ENCODE measurements around the gene TOPORS. TPM values are rescaled to one million over a fixed set of nuclear protein-coding genes. Genes with fewer than 3 reads are reported as not detected.

Gene TOPORS
- polyA plus RNA-seq, 3 donors = 5.9 to 12.9 (median 9.2) TPM

DNA sequence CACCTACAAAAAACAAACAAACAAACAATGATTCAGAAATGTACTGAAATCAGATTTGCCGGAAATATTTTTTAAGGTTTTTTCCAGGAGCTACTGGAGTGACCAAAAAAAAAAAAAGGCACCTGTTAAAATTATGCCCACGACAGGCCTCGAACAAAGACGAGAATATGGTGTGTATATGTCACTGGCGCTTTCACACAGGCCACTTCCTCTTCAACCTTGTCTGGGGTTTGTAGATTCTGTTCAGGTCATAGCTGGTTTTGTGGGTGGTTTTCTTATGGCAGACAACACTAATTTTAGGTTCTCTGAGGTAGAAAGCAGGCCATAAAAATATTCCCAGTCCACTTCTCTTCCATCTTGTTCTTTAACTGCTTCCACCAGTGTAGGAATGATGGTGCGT lies 13.6 kb upstream of the TOPORS start:
- H3K27me3 Mint-ChIP-seq (ENCODE audit: low read depth in 3 of 3) = no peaks in the 10 kb centered on the region
- no peak overlapping the region for H3K4me3 Mint-ChIP-seq
- 100% methylated on average over 1 of the region's 6 CpGs for WGBS (ENCODE audit: insufficient coverage)
- H3K36me3 Mint-ChIP-seq = peaks cover 40 to 48% of the 10 kb centered on the region in 2 donors
- H3K9ac ChIP-seq (ENCODE audit: insufficient read depth, low read length, poor library complexity, severe bottlenecking) = no peak overlapping the region
- intact Hi-C loops (cut with micrococcal nuclease) = no loop called here
- no peak overlapping the region for H3K27ac ChIP-seq (ENCODE audit: low read depth in 1 of 2, low read length in 2 of 2)
- no peaks in the 10 kb centered on the region for H3K4me1 ChIP-seq (ENCODE audit: control insufficient read depth in 1 of 2, insufficient read depth in 2 of 2, low read length in 2 of 2)
- no peaks in the 10 kb centered on the region for H3K9me3 ChIP-seq (replicated peaks in 1 of 2; ENCODE audit: control insufficient read depth in 1 of 2, insufficient read depth in 1 of 2, low read length in 2 of 2)
- no peaks in the 10 kb centered on the region for H3K9me3 Mint-ChIP-seq
- H3K4me1 Mint-ChIP-seq = peaks cover 5% of the 10 kb centered on the region
- H3K79me2 ChIP-seq (ENCODE audit: insufficient read depth, low read length) = peaks cover 30% of the 10 kb centered on the region
- no peak overlapping the region for H2AFZ ChIP-seq (ENCODE audit: insufficient read depth, low read depth, low read length, poor library complexity, severe bottlenecking)
- no peak for DNase-seq
- TF ChIP-seq, protein P1, sequence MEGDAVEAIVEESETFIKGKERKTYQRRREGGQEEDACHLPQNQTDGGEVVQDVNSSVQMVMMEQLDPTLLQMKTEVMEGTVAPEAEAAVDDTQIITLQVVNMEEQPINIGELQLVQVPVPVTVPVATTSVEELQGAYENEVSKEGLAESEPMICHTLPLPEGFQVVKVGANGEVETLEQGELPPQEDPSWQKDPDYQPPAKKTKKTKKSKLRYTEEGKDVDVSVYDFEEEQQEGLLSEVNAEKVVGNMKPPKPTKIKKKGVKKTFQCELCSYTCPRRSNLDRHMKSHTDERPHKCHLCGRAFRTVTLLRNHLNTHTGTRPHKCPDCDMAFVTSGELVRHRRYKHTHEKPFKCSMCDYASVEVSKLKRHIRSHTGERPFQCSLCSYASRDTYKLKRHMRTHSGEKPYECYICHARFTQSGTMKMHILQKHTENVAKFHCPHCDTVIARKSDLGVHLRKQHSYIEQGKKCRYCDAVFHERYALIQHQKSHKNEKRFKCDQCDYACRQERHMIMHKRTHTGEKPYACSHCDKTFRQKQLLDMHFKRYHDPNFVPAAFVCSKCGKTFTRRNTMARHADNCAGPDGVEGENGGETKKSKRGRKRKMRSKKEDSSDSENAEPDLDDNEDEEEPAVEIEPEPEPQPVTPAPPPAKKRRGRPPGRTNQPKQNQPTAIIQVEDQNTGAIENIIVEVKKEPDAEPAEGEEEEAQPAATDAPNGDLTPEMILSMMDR (IDR thresholded peaks at IDR 0.05) = no peak
- peaks cover 22 to 46% of the 10 kb centered on the region in 2 donors for H3K36me3 ChIP-seq (replicated peaks in 1 of 2; ENCODE audit: control insufficient read depth in 1 of 2, insufficient read depth in 2 of 2, low read length in 2 of 2)
- H3K27me3 ChIP-seq (ENCODE audit: control insufficient read depth in 2 of 2, insufficient read depth in 2 of 2, low read length in 2 of 2) = no peaks in the 10 kb centered on the region
- no peak overlapping the region for H3K27ac Mint-ChIP-seq
- no peak overlapping the region for H3K4me2 ChIP-seq (replicated peaks; ENCODE audit: extremely low read depth, low read length, poor library complexity, severe bottlenecking)
- no peaks in the 10 kb centered on the region for H4K20me1 ChIP-seq (ENCODE audit: insufficient read depth, low read length)
- H3K4me3 ChIP-seq (replicated peaks in 1 of 3; ENCODE audit: low read depth in 2 of 3, low read length in 3 of 3) = no peak overlapping the region

- DNase-seq = peak in 1 of 3 donors; percentile 27
- peak overlapping the region in 4 of 7 donors; percentile 60 to 89 (median 80) for H3K27ac Mint-ChIP-seq
- Histone ChIP-seq H3K9me3 (replicated peaks in 1 of 2; ENCODE audit: control insufficient read depth in 1 of 2, insufficient read depth in 1 of 2, low read length in 2 of 2) (no peaks in the 10 kb centered on the region), H3K27me3 (ENCODE audit: control insufficient read depth in 2 of 2, insufficient read depth in 2 of 2, low read length in 2 of 2) (no peaks in the 10 kb centered on the region), H3K4me1 (ENCODE audit: control insufficient read depth in 1 of 2, insufficient read depth in 2 of 2, low read length in 2 of 2) (peaks cover 18 to 26% of the 10 kb centered on the region in 2 donors), H3K9ac (ENCODE audit: insufficient read depth, low read length, poor library complexity, severe bottlenecking) (no peak overlapping the region), H2AFZ (ENCODE audit: insufficient read depth, low read depth, low read length, poor library complexity, severe bottlenecking) (no peak overlapping the region), H3K36me3 (replicated peaks in 1 of 2; ENCODE audit: control insufficient read depth in 1 of 2, insufficient read depth in 2 of 2, low read length in 2 of 2) (peaks cover 0 to 2% of the 10 kb centered on the region in 2 donors), H4K20me1 (ENCODE audit: insufficient read depth, low read length) (no peaks in the 10 kb centered on the region), H3K79me2 (ENCODE audit: insufficient read depth, low read length) (peaks cover 24% of the 10 kb centered on the region), H3K27ac (ENCODE audit: low read depth in 1 of 2, low read length in 2 of 2) (peak overlapping the region in 1 of 2 donors; percentile 25), H3K4me3 (replicated peaks in 1 of 3; ENCODE audit: low read depth in 2 of 3, low read length in 3 of 3) (no peak overlapping the region), H3K4me2 (replicated peaks; ENCODE audit: extremely low read depth, low read length, poor library complexity, severe bottlenecking) (peak overlapping the region; percentile 7)
- peaks cover 30% of the 10 kb centered on the region for H3K4me1 Mint-ChIP-seq
- TF ChIP-seq, protein P1 (IDR thresholded peaks at IDR 0.05) = no peak
- no peaks in the 10 kb centered on the region for H3K9me3 Mint-ChIP-seq
- no CpG with 5 or more reads among the region's 3 CpGs for WGBS (ENCODE audit: insufficient coverage)
- intact Hi-C loops (cut with micrococcal nuclease) = no loop called here
- peaks cover 0 to 3% (median 0%) of the 10 kb centered on the region in 3 donors for H3K27me3 Mint-ChIP-seq (ENCODE audit: low read depth in 3 of 3)
- peak overlapping the region in 1 of 2 donors; percentile 46 for H3K4me3 Mint-ChIP-seq
- peaks cover 0 to 16% of the 10 kb centered on the region in 2 donors for H3K36me3 Mint-ChIP-seq
Observed at GRCh38 chr9:32558408-32558934, 6.1 kb upstream of the TOPORS start.
